AML-193 (cell line): ENCODE measurements around the gene SLC25A52.
"Not testable (repeated sequence)": the region's sequence is repeated elsewhere in the genome, so short reads cannot be mapped to it uniquely, and the experiment has no call there.

Source experiments
- DNase-seq, 2 experiments: peaks; one replicate each; lab custom pipeline; 2025; lab: John Stamatoyannopoulos, UW

Gene SLC25A52

GRCh38 chr18:31740180-31740579 lies 20.5 kb downstream of the SLC25A52 start:
- no peak for DNase-seq

DNA sequence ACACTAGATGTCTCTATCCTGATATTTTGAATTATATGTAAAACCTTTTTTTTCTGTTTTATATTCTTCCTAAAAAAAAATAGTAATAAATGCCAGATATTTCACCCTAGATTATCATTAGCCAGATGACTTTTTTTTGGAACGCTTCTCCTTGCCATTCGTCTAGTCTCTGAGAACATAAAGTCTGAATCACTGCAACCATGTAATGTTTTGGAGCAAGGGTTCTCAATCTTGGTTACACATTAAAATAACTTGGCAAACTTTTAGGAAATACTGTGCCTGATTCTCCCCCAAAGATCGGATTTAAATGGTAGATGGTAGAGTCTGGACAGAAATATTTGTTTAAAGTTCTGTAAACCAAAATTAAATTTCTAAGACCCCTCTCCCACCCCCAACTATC lies 21.0 kb downstream of the SLC25A52 start:
- no peak for DNase-seq

DNA sequence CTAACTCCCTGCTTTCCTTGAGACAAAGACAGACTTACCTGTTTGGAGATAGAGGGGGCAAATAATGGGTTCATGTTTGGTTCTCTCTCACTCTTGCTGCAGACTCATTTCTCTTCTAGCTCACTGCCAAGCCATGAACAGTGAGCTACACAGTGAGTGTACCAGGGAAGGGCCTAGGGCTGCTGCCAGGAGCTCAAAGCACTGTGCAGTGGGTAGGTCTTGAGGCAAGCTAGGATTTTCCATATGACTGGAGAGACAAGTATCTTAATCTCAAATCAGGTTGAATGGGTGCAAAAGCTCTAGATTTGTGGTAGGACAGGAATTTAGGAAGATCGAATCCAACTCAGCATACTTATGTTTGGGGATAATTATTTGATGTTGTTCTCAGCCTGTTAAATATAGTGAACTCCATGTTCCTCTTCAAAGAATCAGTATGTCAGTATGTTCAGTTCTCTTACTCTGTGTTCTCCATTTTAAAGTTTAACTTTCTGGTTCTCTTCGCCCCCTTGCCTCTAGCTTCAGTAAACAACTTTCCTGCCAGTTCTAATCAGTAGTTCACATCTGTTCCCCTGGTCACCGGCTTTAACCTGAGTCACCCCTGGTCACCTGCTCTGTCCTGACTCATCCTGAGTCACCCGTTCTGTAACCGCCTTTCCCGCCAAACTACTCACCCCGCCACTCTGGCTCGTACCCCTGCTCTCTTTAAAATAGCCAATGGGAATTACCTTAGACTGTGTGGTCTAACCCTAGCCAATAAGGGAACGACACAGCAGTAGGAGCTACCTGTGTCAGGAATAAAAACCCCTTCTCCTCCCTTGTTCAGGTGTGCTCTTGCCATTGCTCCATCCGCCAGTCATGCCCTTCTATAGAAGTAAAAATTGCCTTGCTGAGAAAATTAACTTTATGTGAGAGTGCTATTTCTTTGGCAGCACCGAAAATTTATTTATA lies 21.9 kb downstream of the SLC25A52 start:
- DNase-seq, result no peak

GRCh38 chr18:31736630-31737029 lies 24.1 kb downstream of the SLC25A52 start:
- no peak for DNase-seq

DNA sequence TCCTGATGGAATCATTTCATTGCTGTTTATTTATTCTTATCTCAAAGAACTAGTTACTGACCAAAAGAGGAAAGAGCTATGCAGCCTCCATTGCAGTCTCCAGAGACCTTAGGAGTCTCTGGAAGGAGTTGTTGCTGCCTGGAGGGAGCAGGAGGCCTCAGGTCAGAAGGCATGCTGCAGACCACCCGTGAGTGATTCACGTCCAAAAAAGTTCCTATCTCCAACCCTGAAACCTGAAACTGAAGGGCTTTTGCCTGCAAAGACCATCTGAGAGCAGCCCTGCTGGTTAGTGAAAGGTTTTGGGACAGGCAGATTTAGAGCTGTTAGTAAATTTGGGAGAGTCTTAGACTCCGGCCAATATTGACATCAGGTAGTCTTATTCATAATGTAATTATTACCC lies 29.1 kb downstream of the SLC25A52 start:
- no peak for DNase-seq

DNA sequence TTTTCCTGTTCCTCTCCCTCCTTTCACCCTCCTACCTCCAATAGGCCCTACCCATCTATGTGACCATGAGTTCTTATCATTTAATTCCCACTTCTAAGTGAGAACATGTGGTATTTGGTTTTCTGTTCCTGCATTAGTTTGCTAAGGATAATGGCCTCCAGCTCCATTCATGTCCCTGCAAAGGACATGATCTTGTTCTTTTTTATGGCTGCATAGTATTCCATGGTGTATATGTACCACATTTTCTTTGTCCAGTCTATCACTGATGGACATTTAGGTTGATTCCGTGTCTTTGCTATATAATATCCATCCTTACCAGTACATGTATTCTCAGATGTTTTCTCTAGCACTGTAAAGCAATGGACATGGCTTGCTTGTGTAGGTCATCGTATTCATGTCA lies 31.5 kb downstream of the SLC25A52 start:
- DNase-seq, result not testable (repeated sequence)

GRCh38 chr18:31723990-31724711 lies 36.5 kb downstream of the SLC25A52 start:
- no peak for DNase-seq

- DNase-seq, result no peak
Measured at GRCh38 chr18:31723639-31723989, 37.1 kb downstream of the SLC25A52 start.

DNA sequence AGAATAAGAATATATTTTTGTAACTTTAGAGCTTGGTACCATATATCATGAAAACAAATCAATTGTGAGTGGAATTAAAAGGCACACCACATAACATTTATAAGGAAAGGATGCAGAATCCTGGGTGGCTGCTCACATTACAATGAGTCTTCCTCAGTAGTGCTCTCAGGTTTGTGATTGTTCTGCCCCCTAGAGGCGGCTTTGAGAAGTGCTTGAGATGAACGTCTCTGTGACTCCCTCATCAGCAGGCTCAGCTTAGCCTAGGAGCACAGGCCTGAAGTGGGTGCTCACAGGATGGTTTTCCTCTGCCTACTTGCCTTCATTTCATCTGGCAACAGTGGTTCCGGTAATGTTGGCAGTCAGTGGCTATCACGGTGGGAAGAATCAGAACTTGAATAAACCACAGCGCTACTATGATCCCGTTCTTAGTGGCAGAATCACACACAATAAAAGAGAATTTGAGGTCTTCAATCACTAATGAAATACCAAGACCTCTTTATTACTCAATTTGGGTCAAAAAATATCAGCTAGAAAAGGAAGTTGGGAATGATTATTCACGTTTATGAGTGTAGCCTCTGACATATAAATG lies 38.2 kb downstream of the SLC25A52 start:
- peak; percentile 56 to 62 for DNase-seq

- no peak for DNase-seq
Measured at GRCh38 chr18:31721601-31722000, 39.1 kb downstream of the SLC25A52 start.

GRCh38 chr18:31720867-31721266 lies 39.8 kb downstream of the SLC25A52 start:
- no peak for DNase-seq

DNA sequence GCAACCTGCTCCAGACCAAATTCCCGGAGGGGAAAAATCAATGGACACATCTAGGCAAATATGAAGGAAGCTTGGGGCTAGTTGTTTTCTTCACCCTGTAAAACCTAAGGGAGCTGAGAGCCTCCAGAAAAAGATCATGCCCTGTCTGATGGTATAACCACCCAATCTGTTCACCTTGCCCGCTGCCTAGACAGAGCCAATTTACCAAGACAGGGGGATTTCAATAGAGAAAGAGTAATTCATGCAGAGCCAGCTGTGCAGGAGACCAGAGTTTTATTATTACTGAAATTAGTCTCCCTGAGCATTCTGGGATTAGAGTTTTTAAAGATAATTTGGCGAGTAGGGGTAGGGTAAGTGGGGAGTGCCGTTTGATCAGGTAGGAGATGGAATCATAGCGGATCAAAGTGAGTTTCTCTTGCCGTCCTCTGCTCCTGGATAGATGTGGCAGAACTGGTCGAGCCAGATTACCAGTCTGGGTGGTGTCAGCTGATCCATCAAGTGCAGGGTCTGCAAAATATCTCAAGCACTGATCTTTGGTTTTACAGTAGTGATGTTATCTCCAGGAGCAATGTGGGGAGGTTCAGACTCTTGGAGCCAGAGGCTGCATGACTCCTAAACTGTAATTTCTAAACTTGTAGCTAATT lies 41.2 kb downstream of the SLC25A52 start:
- DNase-seq, result no peak

DNA sequence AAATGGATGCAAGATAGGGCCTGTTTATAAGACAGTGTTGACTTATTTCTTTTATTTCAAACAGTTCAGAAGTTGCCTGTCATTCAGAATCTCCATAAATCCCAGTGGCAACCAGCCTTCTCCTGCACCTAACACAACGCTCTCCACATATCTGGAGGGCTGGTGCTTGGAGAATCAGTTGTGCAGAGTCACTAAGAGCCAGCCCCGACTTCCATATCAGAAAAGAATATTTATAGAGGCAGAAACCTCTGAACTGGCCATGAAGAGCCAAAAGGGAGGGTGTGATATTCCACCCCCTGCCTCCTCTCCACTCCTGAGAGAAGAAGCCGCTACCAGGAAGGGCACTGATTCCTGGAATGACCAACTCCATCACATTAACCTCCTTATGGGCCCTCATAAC lies 42.3 kb downstream of the SLC25A52 start:
- no peak for DNase-seq

DNA sequence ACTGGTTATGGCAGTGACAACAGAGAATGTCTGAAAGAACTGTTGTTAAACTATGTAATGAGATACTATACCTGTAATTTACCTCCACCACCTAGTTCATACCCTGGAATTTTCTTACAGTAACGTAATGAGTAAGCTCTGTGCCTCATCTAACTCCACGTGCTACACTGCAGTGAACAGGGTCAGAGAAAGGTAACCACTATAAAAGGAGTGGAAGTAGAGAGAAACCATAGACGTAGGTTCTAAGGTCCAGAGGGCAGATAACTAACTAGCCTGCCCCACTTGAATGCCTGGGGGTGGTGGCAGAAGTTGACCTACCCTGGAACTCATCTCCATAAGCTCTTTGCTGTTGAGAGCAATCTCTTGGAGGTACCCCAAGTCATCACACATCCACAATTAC lies 44.3 kb downstream of the SLC25A52 start:
- DNase-seq, result no peak

- no peak for DNase-seq
Measured at GRCh38 chr18:31711365-31712172, 49.1 kb downstream of the SLC25A52 start.

- DNase-seq, result no peak
Measured at GRCh38 chr18:31710826-31711225, 49.9 kb downstream of the SLC25A52 start.
